LHCN-M2 (cell line): Measurements from ENCODE around the gene ZNF639. TPM values are rescaled to one million over a fixed set of nuclear protein-coding genes. Genes with fewer than 3 reads are reported as not detected.
A peak's percentile ranks its signal among the peaks of the same experiment; 100 is the strongest.
"Not testable (repeated sequence)": the region's sequence is repeated elsewhere in the genome, so short reads cannot be mapped to it uniquely, and the experiment has no call there.

Source experiments
- DNase-seq: peaks from one replicate; pipeline ENCODE4 v3.0.0-alpha.2; 2012; ENCODE audit warnings: low read depth
- polyA plus RNA-seq: library from polyadenylated mRNA; unstranded; fragments of >200 nt; gene quantifications from one replicate; pipeline ENCODE4 v1.2.1, GENCODE V29; 2012; ENCODE audit warnings: missing spikeins
- total RNA-seq: library from RNA; depleted of rRNA; stranded (reverse); fragments of >200 nt; gene quantifications from 2 replicates; pipeline ENCODE4 v1.2.3, GENCODE V29; 2014; rRNA removed

Gene ZNF639
- total RNA-seq = 46.0 and 50.4 TPM in 2 replicates
- polyA plus RNA-seq = 10.7 TPM

GRCh38 chr3:179322286-179323196, at the start of gene ZNF639:
TSS of gene ZNF639 (plus strand) at chr3:179323031. CDS start at chr3:179328294, 5,263 bp downstream.
- DNase-seq = peak; percentile 86

- not testable (repeated sequence) for DNase-seq
These were observed 48.4 kb upstream of the ZNF639 start for GRCh38 chr3:179274434-179274833.

GRCh38 chr3:179276001-179276400, 46.8 kb upstream of the ZNF639 start:
- DNase-seq = no peak

GRCh38 chr3:179276743-179277142, 46.1 kb upstream of the ZNF639 start:
- no peak for DNase-seq

- DNase-seq = no peak
These were observed 44.7 kb upstream of the ZNF639 start for GRCh38 chr3:179278151-179278550.

GRCh38 chr3:179278932-179279693, 43.7 kb upstream of the ZNF639 start:
- no peak for DNase-seq

GRCh38 chr3:179279837-179280236, 43.0 kb upstream of the ZNF639 start:
- no peak for DNase-seq

GRCh38 chr3:179281825-179282224, 41.0 kb upstream of the ZNF639 start:
- DNase-seq = no peak

- DNase-seq = no peak
These were observed 36.5 kb upstream of the ZNF639 start for GRCh38 chr3:179286331-179286730.

GRCh38 chr3:179288845-179289244, 34.0 kb upstream of the ZNF639 start:
- DNase-seq = no peak

GRCh38 chr3:179289295-179289694, 33.5 kb upstream of the ZNF639 start:
- no peak for DNase-seq

GRCh38 chr3:179292450-179292849, 30.4 kb upstream of the ZNF639 start:
- no peak for DNase-seq

GRCh38 chr3:179297971-179298725, 24.7 kb upstream of the ZNF639 start:
- peak; percentile 63 for DNase-seq

GRCh38 chr3:179299316-179299715, 23.5 kb upstream of the ZNF639 start:
- DNase-seq = no peak

GRCh38 chr3:179299999-179300613, 22.7 kb upstream of the ZNF639 start:
- no peak for DNase-seq

GRCh38 chr3:179301645-179302044, 21.2 kb upstream of the ZNF639 start:
- DNase-seq = no peak

- DNase-seq = no peak
These were observed 20.7 kb upstream of the ZNF639 start for GRCh38 chr3:179302111-179302510.

GRCh38 chr3:179304605-179305004, 18.2 kb upstream of the ZNF639 start:
- DNase-seq = no peak

- not testable (repeated sequence) for DNase-seq
These were observed 15.5 kb upstream of the ZNF639 start for GRCh38 chr3:179307362-179307761.

GRCh38 chr3:179308001-179308400, 14.8 kb upstream of the ZNF639 start:
- DNase-seq = no peak
